Calu3 (cell line): Measurements from ENCODE around the gene AK5. TPM values are rescaled to one million over a fixed set of nuclear protein-coding genes. Genes with fewer than 3 reads are reported as not detected.

ENCODE experiments used
- BruUV-seq: library from RNA; stranded (reverse); fragments of 400-500 nt; replicated peaks from 2 replicates; lab custom pipeline; 2021; lab: Mats Ljungman, UMichigan
- CTCF ChIA-PET: fragments of 300-600 bp; sonication (Branson Sonifier 250); formaldehyde crosslinking; loops from one replicate; lab custom pipeline; 2022; ENCODE audit warnings: antibody characterized with exemption; lab: Charles Lee
- DNase-seq: peaks from one replicate; pipeline ENCODE4 v3.0.0; 2022
- H3K27ac Mint-ChIP-seq: one replicate; pipeline ENCODE4 v1.8.0; 2022; ENCODE audit warnings: mixed read lengths; ENCODE audit not compliant: unreplicated experiment
- H3K27me3 Mint-ChIP-seq: one replicate; pipeline ENCODE4 v1.8.0; 2022; ENCODE audit warnings: mixed read lengths; ENCODE audit not compliant: unreplicated experiment
- H3K36me3 Mint-ChIP-seq: one replicate; pipeline ENCODE4 v1.8.0; 2022; ENCODE audit warnings: mild to moderate bottlenecking, moderate library complexity, mixed read lengths; ENCODE audit not compliant: insufficient read depth, unreplicated experiment
- H3K4me1 Mint-ChIP-seq: one replicate; pipeline ENCODE4 v1.8.0; 2022; ENCODE audit warnings: mild to moderate bottlenecking, low read depth, mixed read lengths; ENCODE audit not compliant: unreplicated experiment
- H3K4me3 Mint-ChIP-seq: one replicate; pipeline ENCODE4 v1.8.0; 2022; ENCODE audit warnings: mild to moderate bottlenecking, low read depth, moderate library complexity, mixed read lengths; ENCODE audit not compliant: unreplicated experiment
- H3K9me3 Mint-ChIP-seq: one replicate; pipeline ENCODE4 v1.8.0; 2022; ENCODE audit warnings: low read depth, mixed read lengths; ENCODE audit not compliant: unreplicated experiment
- intact Hi-C: fragments of 100-400 bp; cut with micrococcal nuclease; formaldehyde crosslinking; loops from one replicate; pipeline ENCODE4 v1.10.0; 2022; ENCODE audit not compliant: unreplicated experiment
- total RNA-seq: library from RNA; stranded (reverse); gene quantifications from 2 replicates; pipeline ENCODE4 v1.2.3, GENCODE V29; 2022
- TF ChIP-seq, protein P1 (sequence below): fragments of 200-600 bp; IDR thresholded peaks from one replicate; pipeline ENCODE4 v1.8.0; 2022; ENCODE audit warnings: antibody characterized with exemption; ENCODE audit not compliant: unreplicated experiment

Gene AK5
- total RNA-seq, 1 experiment from 2014 or later, result not detected

DNA sequence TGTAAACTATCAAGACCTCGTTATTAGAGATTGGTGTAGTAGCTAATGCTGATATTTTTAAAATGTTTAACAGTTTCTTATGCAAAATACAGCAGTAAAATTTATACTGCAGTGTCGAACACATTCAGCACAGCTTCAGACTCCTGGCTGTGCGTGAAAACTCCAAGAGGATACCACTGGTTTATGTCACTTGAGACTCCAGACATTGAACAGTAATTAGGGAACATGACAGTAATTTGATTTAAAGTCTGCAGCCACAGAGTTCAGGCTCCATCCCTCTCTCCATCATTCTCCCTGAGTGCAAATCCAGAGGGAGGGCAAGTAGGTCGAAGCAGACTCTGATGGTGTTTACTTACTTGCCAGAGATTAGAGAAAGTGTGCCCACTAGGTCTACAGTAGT lies 94.2 kb downstream of the AK5 start:
- BruUV-seq, result no TSS peak
- H3K27ac Mint-ChIP-seq, result no peak overlapping the region

DNA sequence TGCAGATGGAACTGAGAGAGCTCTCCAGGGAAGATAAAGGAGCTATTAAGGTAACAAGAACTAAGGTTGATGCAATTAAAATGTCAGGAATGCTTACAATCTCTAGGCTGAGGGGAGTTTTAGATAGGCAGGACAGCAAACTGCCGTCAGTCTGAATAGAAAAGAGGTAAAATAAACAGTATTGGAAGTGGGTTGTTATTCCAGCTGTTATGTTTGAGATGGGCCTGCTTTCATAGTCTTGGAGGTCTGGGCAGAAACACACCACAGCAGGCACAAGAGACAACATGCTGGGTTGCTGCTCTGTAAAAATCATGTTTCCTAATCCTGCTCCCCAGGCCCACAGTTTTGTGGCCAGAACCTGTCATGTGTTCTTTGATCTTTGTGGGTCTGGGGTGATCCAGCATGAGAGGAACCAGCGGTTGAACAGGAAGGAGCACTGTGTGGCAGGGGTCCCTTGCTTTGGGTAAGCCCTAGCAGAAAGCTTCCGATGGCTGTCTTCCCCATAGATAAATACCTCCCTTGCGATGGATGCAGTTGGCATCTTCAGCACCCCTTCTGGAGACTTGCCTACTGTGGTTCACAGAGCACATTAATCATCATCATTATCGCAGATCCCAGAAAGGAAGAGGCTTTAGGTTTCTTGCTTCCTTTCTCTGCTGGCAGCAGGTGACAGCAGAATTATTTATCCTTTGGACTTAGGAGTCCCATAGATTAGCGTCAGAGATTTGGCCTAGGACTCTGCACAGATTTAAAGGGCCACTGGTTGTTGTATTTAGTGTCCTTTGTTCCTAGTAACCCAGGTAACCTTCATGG lies 97.1 kb downstream of the AK5 start:
- no peaks in the 10 kb centered on the region for H3K36me3 Mint-ChIP-seq
- TF ChIP-seq, protein P1, sequence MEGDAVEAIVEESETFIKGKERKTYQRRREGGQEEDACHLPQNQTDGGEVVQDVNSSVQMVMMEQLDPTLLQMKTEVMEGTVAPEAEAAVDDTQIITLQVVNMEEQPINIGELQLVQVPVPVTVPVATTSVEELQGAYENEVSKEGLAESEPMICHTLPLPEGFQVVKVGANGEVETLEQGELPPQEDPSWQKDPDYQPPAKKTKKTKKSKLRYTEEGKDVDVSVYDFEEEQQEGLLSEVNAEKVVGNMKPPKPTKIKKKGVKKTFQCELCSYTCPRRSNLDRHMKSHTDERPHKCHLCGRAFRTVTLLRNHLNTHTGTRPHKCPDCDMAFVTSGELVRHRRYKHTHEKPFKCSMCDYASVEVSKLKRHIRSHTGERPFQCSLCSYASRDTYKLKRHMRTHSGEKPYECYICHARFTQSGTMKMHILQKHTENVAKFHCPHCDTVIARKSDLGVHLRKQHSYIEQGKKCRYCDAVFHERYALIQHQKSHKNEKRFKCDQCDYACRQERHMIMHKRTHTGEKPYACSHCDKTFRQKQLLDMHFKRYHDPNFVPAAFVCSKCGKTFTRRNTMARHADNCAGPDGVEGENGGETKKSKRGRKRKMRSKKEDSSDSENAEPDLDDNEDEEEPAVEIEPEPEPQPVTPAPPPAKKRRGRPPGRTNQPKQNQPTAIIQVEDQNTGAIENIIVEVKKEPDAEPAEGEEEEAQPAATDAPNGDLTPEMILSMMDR, result no peak
- no peak overlapping the region for H3K27ac Mint-ChIP-seq
- H3K4me3 Mint-ChIP-seq, result no peak overlapping the region
- BruUV-seq, result no TSS peak
- H3K4me1 Mint-ChIP-seq, result no peaks in the 10 kb centered on the region
- intact Hi-C loops, result no loop called here
- CTCF ChIA-PET, result no interaction called here
- H3K9me3 Mint-ChIP-seq, result no peaks in the 10 kb centered on the region
- H3K27me3 Mint-ChIP-seq, result no peaks in the 10 kb centered on the region
- DNase-seq, result no peak

More for the DNA sequence above, 94.2 kb downstream of the AK5 start:
- TF ChIP-seq, protein P1, result no peak
- H3K36me3 Mint-ChIP-seq, result no peaks in the 10 kb centered on the region
- intact Hi-C loops, result no loop called here
- no peaks in the 10 kb centered on the region for H3K27me3 Mint-ChIP-seq
- CTCF ChIA-PET, result no interaction called here
- H3K4me3 Mint-ChIP-seq, result no peak overlapping the region
- H3K9me3 Mint-ChIP-seq, result no peaks in the 10 kb centered on the region
- no peaks in the 10 kb centered on the region for H3K4me1 Mint-ChIP-seq
- DNase-seq, result no peak

DNA sequence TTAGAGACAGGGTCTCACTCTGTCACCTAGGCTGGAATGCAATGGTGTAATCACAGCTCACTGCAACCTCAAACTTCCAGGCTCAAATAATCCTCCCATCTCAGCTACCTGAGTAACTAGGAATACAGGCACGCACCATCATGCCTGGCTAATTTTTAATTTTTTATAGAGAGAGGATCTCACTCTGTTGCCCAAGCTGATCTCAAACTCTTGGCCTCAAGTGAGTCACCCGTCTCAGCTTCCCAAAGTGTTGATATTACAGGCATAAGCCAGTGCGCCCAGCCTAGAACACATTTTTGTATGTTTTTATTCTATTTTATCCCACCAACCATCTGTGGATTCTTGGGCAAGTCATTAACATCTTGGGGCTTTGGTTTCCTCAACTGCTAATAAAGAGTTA lies 100.5 kb downstream of the AK5 start:
- intact Hi-C loops, result no loop called here
- Mint-ChIP-seq H3K27me3 (no peaks in the 10 kb centered on the region), H3K27ac (no peak overlapping the region), H3K4me1 (no peaks in the 10 kb centered on the region), H3K9me3 (no peaks in the 10 kb centered on the region), H3K4me3 (no peak overlapping the region), H3K36me3 (no peaks in the 10 kb centered on the region)
- CTCF ChIA-PET, result no interaction called here
- BruUV-seq, result no TSS peak
- TF ChIP-seq, protein P1, result no peak
- DNase-seq, result no peak

DNA sequence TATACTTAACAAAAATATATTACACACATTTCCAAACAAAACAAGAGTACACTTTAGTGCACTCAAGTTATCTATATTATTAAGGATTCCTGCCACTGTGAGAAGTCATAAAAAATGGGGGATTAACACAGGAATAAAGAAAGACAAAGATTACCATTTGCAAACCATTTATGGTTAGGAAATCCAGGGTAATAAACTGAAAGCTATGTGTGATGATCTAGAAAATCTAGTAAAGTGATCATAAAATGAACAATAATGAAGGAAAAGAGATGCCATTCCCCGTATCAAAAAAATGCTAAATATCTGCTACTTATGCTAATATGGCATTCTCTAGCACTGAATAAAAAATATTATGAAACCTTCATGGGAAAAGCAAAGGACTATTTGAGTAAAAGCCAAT lies 101.4 kb downstream of the AK5 start:
- no peaks in the 10 kb centered on the region for H3K27me3 Mint-ChIP-seq
- no peak overlapping the region for H3K27ac Mint-ChIP-seq
- CTCF ChIA-PET, result no interaction called here
- no peaks in the 10 kb centered on the region for H3K4me1 Mint-ChIP-seq
- H3K36me3 Mint-ChIP-seq, result no peaks in the 10 kb centered on the region
- H3K9me3 Mint-ChIP-seq, result no peaks in the 10 kb centered on the region
- H3K4me3 Mint-ChIP-seq, result no peak overlapping the region
- TF ChIP-seq, protein P1, result no peak
- no peak for DNase-seq
- intact Hi-C loops, result no loop called here
- no TSS peak for BruUV-seq
